GM21515 (cell line): Measurements from ENCODE around the gene CPEB4.

Experiments
- ATAC-seq: cut with Tn5 transposase; IDR thresholded peaks from one replicate; pipeline ENCODE4 v1.9.1; 2021; ENCODE audit not compliant: unreplicated experiment

Gene CPEB4

GRCh38 chr5:173884402-173885053, 3.6 kb upstream of the CPEB4 start:
- no peak for ATAC-seq

GRCh38 chr5:173885054-173885443, 3.1 kb upstream of the CPEB4 start:
- ATAC-seq = no peak

- no peak for ATAC-seq
Observed at GRCh38 chr5:173885475-173886010, 2.6 kb upstream of the CPEB4 start.

GRCh38 chr5:173886150-173886549, 2.0 kb upstream of the CPEB4 start:
- no peak for ATAC-seq

- no peak for ATAC-seq
Observed at GRCh38 chr5:173888473-173889131, 453 bp downstream of the CPEB4 start.

GRCh38 chr5:173890195-173890991, 2.2 kb downstream of the CPEB4 start:
- ATAC-seq = no peak

- no peak for ATAC-seq
Observed at GRCh38 chr5:173891308-173892116, 3.4 kb downstream of the CPEB4 start.

GRCh38 chr5:173893192-173893561, 5.0 kb downstream of the CPEB4 start:
- no peak for ATAC-seq

- no peak for ATAC-seq
Observed at GRCh38 chr5:173895401-173896165, 7.4 kb downstream of the CPEB4 start.

- no peak for ATAC-seq
Observed at GRCh38 chr5:173896631-173897030, 8.5 kb downstream of the CPEB4 start.

- no peak for ATAC-seq
Observed at GRCh38 chr5:173901705-173902104, 13.6 kb downstream of the CPEB4 start.

- ATAC-seq = no peak
Observed at GRCh38 chr5:173902334-173902733, 14.2 kb downstream of the CPEB4 start.

- ATAC-seq = no peak
Observed at GRCh38 chr5:173902743-173903142, 14.6 kb downstream of the CPEB4 start.

GRCh38 chr5:173903396-173904140, 15.4 kb downstream of the CPEB4 start:
- no peak for ATAC-seq

- no peak for ATAC-seq
Observed at GRCh38 chr5:173904151-173904550, 16.0 kb downstream of the CPEB4 start.

- no peak for ATAC-seq
Observed at GRCh38 chr5:173907284-173907683, 19.1 kb downstream of the CPEB4 start.

GRCh38 chr5:173907686-173908371, 19.7 kb downstream of the CPEB4 start:
- no peak for ATAC-seq

- no peak for ATAC-seq
Observed at GRCh38 chr5:173909199-173909598, 21.1 kb downstream of the CPEB4 start.

- ATAC-seq = no peak
Observed at GRCh38 chr5:173910215-173910614, 22.1 kb downstream of the CPEB4 start.
